ENCODE data around the gene ITSN1.
"Not testable (repeated sequence)": the region's sequence is repeated elsewhere in the genome, so short reads cannot be mapped to it uniquely, and the experiment has no call there.

Gene ITSN1

DNA sequence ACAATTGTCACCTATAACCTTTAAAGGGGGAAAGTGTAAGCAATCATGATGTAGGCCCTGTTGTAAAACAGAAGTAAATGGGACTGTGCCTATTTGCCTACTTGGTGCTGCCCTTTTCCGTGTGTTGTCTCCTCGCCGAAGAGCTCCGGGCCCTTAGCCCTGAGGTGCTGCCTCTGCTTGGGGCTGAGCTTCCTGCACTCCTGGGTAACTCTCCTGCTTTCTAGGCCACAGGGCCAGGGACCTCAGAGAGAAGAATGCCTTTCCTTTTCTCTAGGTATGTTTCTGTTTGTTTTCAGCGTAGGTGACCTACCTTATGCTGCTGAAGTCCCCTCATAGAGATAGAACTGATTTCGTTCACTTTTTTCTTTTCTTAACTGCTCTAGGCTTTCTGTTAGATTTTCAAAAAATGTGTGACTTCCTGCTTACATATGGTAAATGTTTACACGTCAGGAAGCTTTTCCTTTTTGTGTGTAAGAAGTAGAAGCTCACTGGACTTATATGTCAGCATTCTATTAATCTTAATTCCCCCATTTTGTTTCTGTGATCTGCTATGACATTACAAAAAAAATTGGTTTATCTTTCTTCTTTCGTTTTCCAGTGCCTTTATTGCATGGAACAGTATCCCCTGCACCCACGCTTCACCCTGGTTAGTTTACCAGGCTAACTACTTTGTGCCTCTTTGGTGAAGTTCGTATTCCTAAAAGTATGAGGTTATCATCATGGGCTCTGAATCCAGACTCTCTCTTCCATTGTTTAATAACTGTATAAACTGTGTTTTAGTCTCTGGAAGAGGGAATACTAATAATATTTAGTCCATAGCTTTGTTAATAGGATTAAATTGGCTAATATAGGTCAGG is 61.7 kb downstream of the ITSN1 start:
- peak overlapping the region in 1 of 3 experiments; percentile 50 for H3K27ac Mint-ChIP-seq
- H3K9me3 Mint-ChIP-seq = peaks cover 12% of the 10 kb centered on the region
- TF ChIP-seq, protein P1, sequence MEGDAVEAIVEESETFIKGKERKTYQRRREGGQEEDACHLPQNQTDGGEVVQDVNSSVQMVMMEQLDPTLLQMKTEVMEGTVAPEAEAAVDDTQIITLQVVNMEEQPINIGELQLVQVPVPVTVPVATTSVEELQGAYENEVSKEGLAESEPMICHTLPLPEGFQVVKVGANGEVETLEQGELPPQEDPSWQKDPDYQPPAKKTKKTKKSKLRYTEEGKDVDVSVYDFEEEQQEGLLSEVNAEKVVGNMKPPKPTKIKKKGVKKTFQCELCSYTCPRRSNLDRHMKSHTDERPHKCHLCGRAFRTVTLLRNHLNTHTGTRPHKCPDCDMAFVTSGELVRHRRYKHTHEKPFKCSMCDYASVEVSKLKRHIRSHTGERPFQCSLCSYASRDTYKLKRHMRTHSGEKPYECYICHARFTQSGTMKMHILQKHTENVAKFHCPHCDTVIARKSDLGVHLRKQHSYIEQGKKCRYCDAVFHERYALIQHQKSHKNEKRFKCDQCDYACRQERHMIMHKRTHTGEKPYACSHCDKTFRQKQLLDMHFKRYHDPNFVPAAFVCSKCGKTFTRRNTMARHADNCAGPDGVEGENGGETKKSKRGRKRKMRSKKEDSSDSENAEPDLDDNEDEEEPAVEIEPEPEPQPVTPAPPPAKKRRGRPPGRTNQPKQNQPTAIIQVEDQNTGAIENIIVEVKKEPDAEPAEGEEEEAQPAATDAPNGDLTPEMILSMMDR (IDR thresholded peaks at IDR 0.05; ENCODE audit: unreplicated experiment in 3 of 3) = no peak
- no peaks in the 10 kb centered on the region for H3K4me1 Mint-ChIP-seq
- peaks cover 17% of the 10 kb centered on the region for H3K36me3 Mint-ChIP-seq (ENCODE audit: low read depth)
- H3K27me3 Mint-ChIP-seq (ENCODE audit: low read depth) = peaks cover 3% of the 10 kb centered on the region
- no peak overlapping the region for H3K4me3 Mint-ChIP-seq

DNA sequence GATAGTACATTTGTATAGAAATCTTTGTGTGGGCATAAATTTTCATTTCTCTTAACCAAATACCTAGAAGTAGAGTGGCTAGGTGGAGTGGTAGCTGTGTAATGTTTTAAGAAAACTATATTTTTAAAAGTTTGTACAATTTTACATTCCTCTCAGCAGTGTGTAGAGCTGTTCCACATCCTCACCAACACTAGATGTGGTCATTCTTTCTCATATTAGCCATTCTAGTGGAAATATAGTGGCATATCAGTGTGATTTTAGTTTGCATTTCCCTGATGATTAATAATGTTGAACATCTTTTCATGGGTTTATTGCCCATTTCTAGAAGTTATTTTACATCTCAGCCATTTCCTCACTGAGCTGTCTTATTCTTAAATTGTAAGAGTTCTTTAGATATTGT is 65.5 kb downstream of the ITSN1 start:
- Mint-ChIP-seq H3K9me3 (peaks cover 23% of the 10 kb centered on the region), H3K36me3 (ENCODE audit: low read depth) (peaks cover 43% of the 10 kb centered on the region), H3K27me3 (ENCODE audit: low read depth) (no peaks in the 10 kb centered on the region), H3K4me3 (no peak overlapping the region), H3K4me1 (peaks cover 7% of the 10 kb centered on the region), H3K27ac (no peak overlapping the region)
- TF ChIP-seq, protein P1 (IDR thresholded peaks at IDR 0.05; ENCODE audit: unreplicated experiment in 3 of 3) = no peak

DNA sequence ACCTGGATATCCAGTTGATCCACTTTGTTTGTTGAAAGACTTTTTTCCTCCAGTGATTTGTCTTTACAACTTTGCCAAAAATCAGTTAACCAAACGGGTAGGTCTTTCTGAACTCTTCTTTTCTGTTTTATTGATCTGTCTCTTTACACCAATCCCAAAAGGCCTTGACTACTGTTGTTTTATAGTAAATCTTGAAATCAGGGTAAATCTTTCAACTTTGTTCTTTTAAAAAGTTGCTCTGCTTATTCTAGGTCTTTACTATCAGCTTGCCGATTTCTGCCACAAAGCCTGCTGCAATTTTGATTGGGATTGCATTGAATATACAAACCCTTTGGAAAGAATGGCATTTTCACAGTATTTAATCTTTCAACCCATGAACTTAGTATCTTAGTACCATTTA is 66.6 kb downstream of the ITSN1 start:
- peaks cover 23% of the 10 kb centered on the region for H3K9me3 Mint-ChIP-seq
- peaks cover 43% of the 10 kb centered on the region for H3K36me3 Mint-ChIP-seq (ENCODE audit: low read depth)
- no peak overlapping the region for H3K27ac Mint-ChIP-seq
- H3K4me1 Mint-ChIP-seq = peaks cover 7% of the 10 kb centered on the region
- H3K27me3 Mint-ChIP-seq (ENCODE audit: low read depth) = no peaks in the 10 kb centered on the region
- TF ChIP-seq, protein P1 (IDR thresholded peaks at IDR 0.05; ENCODE audit: unreplicated experiment in 3 of 3) = no peak
- H3K4me3 Mint-ChIP-seq = no peak overlapping the region

DNA sequence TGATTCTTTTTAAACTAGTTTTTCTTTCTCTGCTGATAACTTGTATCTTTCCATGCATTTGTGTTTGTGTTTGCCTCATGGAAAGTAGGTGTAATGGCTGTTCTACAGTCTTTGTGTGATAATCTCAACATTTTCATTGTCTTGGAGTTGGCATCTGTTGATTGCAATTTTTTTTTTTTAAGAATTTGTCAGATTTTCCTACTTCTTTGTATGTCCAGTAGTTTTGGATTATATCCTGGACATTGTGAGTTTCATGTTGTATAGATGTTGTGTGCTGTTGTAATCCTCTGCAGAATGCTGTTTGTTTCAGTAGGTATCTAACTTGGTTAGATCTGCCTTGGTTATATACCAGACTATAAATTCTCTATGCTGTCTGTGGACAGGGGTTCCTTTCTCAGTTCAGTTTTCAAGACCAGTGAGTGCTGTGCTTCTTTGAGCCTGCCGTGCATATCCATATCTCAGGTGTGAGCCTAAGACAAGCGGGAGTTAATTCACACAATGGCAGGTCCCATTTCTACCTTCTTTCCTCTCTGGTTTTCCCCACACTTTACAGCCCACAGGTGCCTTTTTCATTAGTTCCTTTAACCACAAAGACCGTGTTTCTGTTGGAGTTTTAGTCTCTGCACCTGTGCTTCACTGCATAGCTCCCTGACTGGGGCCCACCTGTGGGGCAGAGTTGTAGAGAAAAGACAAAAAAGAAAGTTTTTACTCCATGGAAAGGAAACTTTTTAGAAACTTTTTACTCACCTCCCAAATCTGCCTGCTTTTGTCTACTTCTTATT is 69.9 kb downstream of the ITSN1 start:
- H3K27me3 Mint-ChIP-seq (ENCODE audit: low read depth) = no peaks in the 10 kb centered on the region
- H3K4me1 Mint-ChIP-seq = peaks cover 7% of the 10 kb centered on the region
- H3K9me3 Mint-ChIP-seq = peaks cover 23% of the 10 kb centered on the region
- TF ChIP-seq, protein P1 (IDR thresholded peaks at IDR 0.05; ENCODE audit: unreplicated experiment in 3 of 3) = no peak
- no peak overlapping the region for H3K4me3 Mint-ChIP-seq
- H3K36me3 Mint-ChIP-seq (ENCODE audit: low read depth) = peaks cover 48% of the 10 kb centered on the region
- H3K27ac Mint-ChIP-seq = peak overlapping the region in 1 of 3 experiments; percentile 6

DNA sequence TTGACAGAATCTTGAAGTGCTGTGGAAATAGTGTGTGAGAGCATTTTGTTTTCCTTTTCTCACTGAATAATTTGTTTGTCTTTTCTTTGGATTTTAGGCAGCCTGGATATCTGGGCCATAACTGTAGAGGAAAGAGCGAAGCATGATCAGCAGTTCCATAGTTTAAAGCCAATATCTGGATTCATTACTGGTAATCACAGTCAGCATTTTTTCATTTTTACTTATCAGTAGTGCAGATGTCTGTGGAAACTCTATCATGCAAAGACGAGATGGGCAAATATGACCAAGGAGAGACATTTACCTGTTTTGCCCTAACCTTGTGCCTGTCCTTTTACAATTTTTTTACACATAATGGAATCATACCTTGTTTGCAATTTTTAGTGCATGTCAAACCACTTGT is 78.8 kb downstream of the ITSN1 start:
- Mint-ChIP-seq H3K36me3 (ENCODE audit: low read depth) (peaks cover 30% of the 10 kb centered on the region), H3K4me1 (no peaks in the 10 kb centered on the region), H3K27ac (peak overlapping the region; percentile 8 to 20 (median 12)), H3K27me3 (ENCODE audit: low read depth) (no peaks in the 10 kb centered on the region), H3K9me3 (no peaks in the 10 kb centered on the region), H3K4me3 (no peak overlapping the region)
- TF ChIP-seq, protein P1 (IDR thresholded peaks at IDR 0.05; ENCODE audit: unreplicated experiment in 3 of 3) = no peak

DNA sequence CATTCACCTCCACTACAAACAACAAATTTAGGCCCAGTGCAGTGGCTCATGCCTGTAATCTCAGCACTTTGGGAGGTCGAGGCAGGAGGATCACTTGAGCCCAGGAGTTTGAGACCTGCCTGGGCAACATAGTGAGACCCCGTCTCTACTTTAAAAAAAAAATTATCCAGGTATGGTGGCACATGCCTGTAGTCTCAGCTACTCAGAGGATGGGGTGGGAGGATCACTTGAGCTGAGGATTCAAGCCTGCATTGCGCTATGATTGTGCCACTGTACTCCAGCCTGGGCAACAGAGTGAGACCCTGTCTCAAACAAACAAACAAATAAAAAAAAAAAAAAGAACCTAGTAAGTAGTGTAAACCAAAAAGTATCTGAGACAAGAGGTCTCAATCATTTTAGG is 86.8 kb downstream of the ITSN1 start:
- H3K4me1 Mint-ChIP-seq; H3K9me3 Mint-ChIP-seq; H3K27ac Mint-ChIP-seq; H3K4me3 Mint-ChIP-seq; H3K27me3 Mint-ChIP-seq (ENCODE audit: low read depth): not testable (repeated sequence)
- peaks cover 24% of the 10 kb centered on the region for H3K36me3 Mint-ChIP-seq (ENCODE audit: low read depth)
